ENCODE measurements around the gene NR4A3. TPM values are rescaled to one million over a fixed set of nuclear protein-coding genes. Genes with fewer than 3 reads are reported as not detected.

The NR4A3 gene
- total and polyA plus RNA-seq, 2 of the 13 experiments (the other 11 are each of a cell fraction or from before 2014, with no cell fraction given), result 0.02 to 0.09 TPM

GRCh38 chr9:99819123-99819855, 2.4 kb upstream of the NR4A3 start (continued):
- TF ChIP-seq NFAT5 (CRISPR knock-in tag; IDR thresholded peaks at IDR 0.05) (no peak), ZZZ3 (CRISPR knock-in tag; IDR thresholded peaks at IDR 0.05; ENCODE audit: borderline replicate concordance) (no peak; the same call in 1 of the 2 replicates), ZNF800 (CRISPR knock-in tag; IDR thresholded peaks at IDR 0.05) (no peak; the same call in 1 of the 2 replicates), ZNF337 (CRISPR knock-in tag; IDR thresholded peaks at IDR 0.05; ENCODE audit: borderline replicate concordance, low read depth) (no peak), SMC3 (IDR thresholded peaks at IDR 0.05; ENCODE audit: low read length) (no peak), CHD4 (IDR thresholded peaks at IDR 0.05; ENCODE audit: borderline replicate concordance, low read length) (no peak), ZNF619 (CRISPR knock-in tag; IDR thresholded peaks at IDR 0.05) (no peak), KLF15 (CRISPR knock-in tag; IDR thresholded peaks at IDR 0.05; ENCODE audit: borderline replicate concordance) (no peak; the same call in 1 of the 2 replicates), YEATS2 (CRISPR knock-in tag; IDR thresholded peaks at IDR 0.05; ENCODE audit: borderline replicate concordance) (no peak), ARNT2 (CRISPR knock-in tag; IDR thresholded peaks at IDR 0.05; ENCODE audit: low read depth) (peak; percentile 90), NR2F6 (IDR thresholded peaks at IDR 0.05) (no peak), NR2F6 (CRISPR knock-in tag; IDR thresholded peaks at IDR 0.05) (no peak), SKIL (CRISPR knock-in tag; IDR thresholded peaks at IDR 0.05; ENCODE audit: borderline replicate concordance) (no peak), SP140L (CRISPR knock-in tag; IDR thresholded peaks at IDR 0.05; ENCODE audit: borderline replicate concordance) (0 out of 2 replicates have a peak, but pooled peaks have one; percentile 48), PRDM4 (CRISPR knock-in tag; IDR thresholded peaks at IDR 0.05; ENCODE audit: borderline replicate concordance) (no peak), ZFP36L2 (CRISPR knock-in tag; IDR thresholded peaks at IDR 0.05) (no peak), SALL1 (CRISPR knock-in tag; IDR thresholded peaks at IDR 0.05) (peak; percentile 23; the same call in 1 of the 2 replicates)

Data from HepG2 (cell line).